Endodermal cell (in vitro differentiated cells): ENCODE measurements around the gene MN1. TPM values are rescaled to one million over a fixed set of nuclear protein-coding genes. Genes with fewer than 3 reads are reported as not detected.
A peak's percentile ranks its signal among the peaks of the same experiment; 100 is the strongest.

Source experiments
- DNase-seq: peaks from one replicate; pipeline ENCODE4 v3.0.0-alpha.2; 2017
- H3K27ac ChIP-seq: 2 replicates; pipeline ENCODE4 v1.5.1; 2013; ENCODE audit warnings: mild to moderate bottlenecking, low read depth, low read length, moderate library complexity
- H3K27me3 ChIP-seq: 2 replicates; pipeline ENCODE4 v1.6.1; 2013; ENCODE audit warnings: mild to moderate bottlenecking, low read length, moderate library complexity; ENCODE audit not compliant: insufficient read depth, control insufficient read depth, poor library complexity, severe bottlenecking
- H3K36me3 ChIP-seq: 2 replicates; pipeline ENCODE4 v1.7.0; 2013; ENCODE audit warnings: mild to moderate bottlenecking, low read length, moderate library complexity; ENCODE audit not compliant: control insufficient read depth, insufficient read depth
- H3K4me1 ChIP-seq: one replicate; pipeline ENCODE4 v1.7.0; 2013; ENCODE audit warnings: low read length; ENCODE audit not compliant: control insufficient read depth, insufficient read depth
- H3K4me3 ChIP-seq: 2 replicates; pipeline ENCODE4 v1.5.1; 2013; ENCODE audit warnings: mild to moderate bottlenecking, low read length, moderate library complexity
- H3K9ac ChIP-seq: 2 replicates; pipeline ENCODE4 v1.6.1; 2013; ENCODE audit warnings: mild to moderate bottlenecking, low read length, moderate library complexity; ENCODE audit not compliant: poor library complexity, severe bottlenecking; ENCODE audit errors: extremely low read depth
- H3K9me3 ChIP-seq: 2 replicates; pipeline ENCODE4 v1.6.1; 2013; ENCODE audit warnings: mild to moderate bottlenecking, low read length, moderate library complexity; ENCODE audit not compliant: control insufficient read depth
- H3K27ac Mint-ChIP-seq: 2 replicates; pipeline ENCODE4 v1.8.0; 2020; ENCODE audit warnings: mixed read lengths
- H3K27me3 Mint-ChIP-seq: 2 replicates; pipeline ENCODE4 v1.8.0; 2021; ENCODE audit warnings: mild to moderate bottlenecking, mixed read lengths; ENCODE audit not compliant: insufficient read depth
- H3K36me3 Mint-ChIP-seq: 2 replicates; pipeline ENCODE4 v1.8.0; 2020; ENCODE audit warnings: low read depth, mixed read lengths
- H3K4me1 Mint-ChIP-seq: 2 replicates; pipeline ENCODE4 v1.8.0; 2020; ENCODE audit warnings: mixed read lengths
- H3K4me3 Mint-ChIP-seq: 2 replicates; pipeline ENCODE4 v1.8.0; 2020; ENCODE audit warnings: mild to moderate bottlenecking, moderate library complexity, mixed read lengths
- H3K9me3 Mint-ChIP-seq: 2 replicates; pipeline ENCODE4 v1.8.0; 2020; ENCODE audit warnings: mild to moderate bottlenecking, mixed read lengths
- CTCF ChIP-seq: fragments of 200-600 bp; sonication (generic); conservative IDR thresholded peaks from 2 replicates; pipeline ENCODE4 v1.5.0; 2021; ENCODE audit warnings: antibody characterized with exemption, mild to moderate bottlenecking
- WGBS, 2 experiments: methylation state at CpG; one replicate each; pipeline versions ENCODE4 v1.1.5 to v1.1.7; 2013; ENCODE audit warnings: missing lambda C conversion rate in 2 of 2, mixed read lengths in 1 of 2; ENCODE audit not compliant: insufficient coverage in 1 of 2, insufficient read length in 1 of 2; 5-methylcytosine and 5-hydroxymethylcytosine counted together
- long read RNA-seq, 4 experiments: library from polyadenylated mRNA in 2 of 4; library from RNA in 1 of 4; library from capped mRNA in 1 of 4; stranded (forward) in 3 of 4; unstranded in 1 of 4; transcript quantifications; one replicate each; pipeline ENCODE4 v2.0.0, GENCODE V29; 2020 to 2021; ENCODE audit warnings: inconsistent platforms in 1 of 4
- polyA plus RNA-seq, 2 experiments: library from polyadenylated mRNA; stranded (reverse); fragments of 50-300 nt; gene quantifications; one replicate each; pipeline ENCODE4 v1.2.3, GENCODE V29; 2013
- total RNA-seq, 2 donors: library from RNA; stranded (reverse); fragmentation: NEBNext Ultra II Directional in 1 of 2; extraction: Animal tissue kit (Norgen Biotek cat#: 25700) in 1 of 2; gene quantifications; 2 replicates in 1 of 2; 3 replicates in 1 of 2; pipeline ENCODE4 v1.2.1, GENCODE V29; 2021

The MN1 gene
- total RNA-seq, result 10 to 100 TPM in 1 of 2 donors, 1 to 10 TPM in 1; 4.4 to 17.8 TPM
- 41.5 TPM for polyA plus RNA-seq (2013, experiment 1 of 2)
- 44.1 TPM for polyA plus RNA-seq (2013, experiment 2 of 2)
- long read RNA-seq, experiment 1, partial matches to known transcripts, result 0 of 2 reads
- long read RNA-seq, experiment 1, other reads (novel, unspliced or antisense), result 2 of 2 reads
- long read RNA-seq, experiment 2, full-length matches to known transcripts, result 1 of 1 reads
- long read RNA-seq, experiment 2, partial matches to known transcripts, result 0 of 1 reads
- long read RNA-seq, experiment 2, other reads (novel, unspliced or antisense), result 0 of 1 reads
- long read RNA-seq, experiment 3, partial matches to known transcripts, result 0 of 49 reads
- long read RNA-seq, experiment 3, other reads (novel, unspliced or antisense), result 49 of 49 reads
- long read RNA-seq, experiment 4, result 0 reads

DNA sequence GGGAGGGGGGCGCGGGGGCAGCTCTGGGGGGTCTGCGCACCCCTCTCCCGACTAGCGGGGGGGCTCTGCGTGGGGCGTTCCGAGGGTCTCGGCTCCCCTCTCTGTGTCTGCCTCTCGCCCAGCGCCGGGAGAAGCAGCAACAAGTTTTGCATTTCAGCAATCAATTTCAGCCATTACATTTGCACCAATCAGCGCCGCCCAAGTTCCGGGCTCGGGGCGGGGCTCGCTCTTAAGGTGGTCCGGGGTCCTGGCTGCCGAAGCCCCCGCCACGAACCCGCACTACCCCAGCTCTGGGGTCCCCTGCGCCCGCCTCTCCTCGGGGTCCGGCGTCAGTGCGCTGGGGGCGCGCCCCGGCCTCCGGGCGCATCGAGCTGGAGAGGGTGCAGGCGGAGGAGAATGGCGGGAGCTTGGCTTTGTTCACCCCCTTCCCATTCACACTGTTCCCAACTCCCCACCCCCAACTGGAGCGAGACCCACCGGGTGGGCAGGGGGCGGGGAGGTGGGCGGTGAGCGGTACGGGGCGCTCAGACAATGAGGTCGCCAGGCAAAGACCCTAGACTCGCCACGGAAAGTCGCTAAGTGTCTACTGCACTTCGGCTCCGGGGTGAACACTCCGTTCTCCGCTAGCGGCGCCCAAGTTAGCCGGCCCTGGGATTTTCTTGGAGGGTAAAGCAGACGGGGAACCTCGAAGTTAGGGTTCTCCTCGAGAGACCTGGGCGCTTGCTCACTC lies at the start of gene MN1:
TSS of gene MN1 (minus strand) at position 141 of the 730 bp plus-strand sequence. CDS start 1,213 bp downstream, outside the sequence.
- H3K27me3 Mint-ChIP-seq, result peaks cover 61% of the 10 kb centered on the region
- peak within 1 kb of the TSS; percentile 66 for H3K9ac ChIP-seq

DNA sequence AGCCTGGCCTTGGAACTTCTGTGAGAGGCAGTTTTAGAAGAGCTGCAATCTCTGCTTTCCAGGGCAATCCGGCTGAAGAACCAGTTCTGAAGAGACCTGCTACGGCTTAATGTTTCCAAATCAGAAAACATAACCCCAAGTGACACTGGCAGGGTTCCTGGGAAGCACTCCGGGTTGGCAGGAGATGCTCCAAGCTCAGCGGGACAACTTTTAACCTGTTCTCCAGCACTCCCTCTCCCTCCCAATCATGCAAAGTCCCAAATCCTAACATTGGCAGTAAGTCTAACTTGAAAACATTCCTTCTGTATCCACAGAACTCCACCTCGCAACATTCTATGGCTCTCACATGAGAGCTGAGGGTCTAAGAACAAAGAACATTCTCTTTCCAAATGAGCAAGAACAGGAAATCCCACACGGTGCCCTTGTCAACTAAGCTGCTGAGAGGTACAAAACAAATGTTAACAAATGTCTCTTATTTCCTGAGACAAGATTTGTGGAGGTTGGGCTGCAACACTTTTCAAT lies 48.5 kb upstream of the MN1 start:
- WGBS, 2 experiments, result 54 to 70% methylated on average over 4 to 6 of the region's 6 CpGs
- H3K9me3 ChIP-seq, result no peaks in the 10 kb centered on the region
- no peaks in the 10 kb centered on the region for H3K27me3 ChIP-seq
- H3K9ac ChIP-seq, result no peak overlapping the region
- no peak overlapping the region for H3K4me3 Mint-ChIP-seq
- no peaks in the 10 kb centered on the region for H3K27me3 Mint-ChIP-seq
- H3K4me1 Mint-ChIP-seq, result peaks cover 57% of the 10 kb centered on the region
- peak overlapping the region; percentile 50 for H3K27ac ChIP-seq
- peaks cover 33% of the 10 kb centered on the region for H3K4me1 ChIP-seq
- peaks cover 36% of the 10 kb centered on the region for H3K36me3 Mint-ChIP-seq
- TF ChIP-seq CTCF, result no peak
- H3K4me3 ChIP-seq, result no peak overlapping the region
- peaks cover 57% of the 10 kb centered on the region for H3K36me3 ChIP-seq
- DNase-seq, result no peak
- H3K9me3 Mint-ChIP-seq, result no peaks in the 10 kb centered on the region
- H3K27ac Mint-ChIP-seq, result peak overlapping the region; percentile 66

More for the DNA sequence above, at the start of gene MN1:
- peaks cover 64% of the 10 kb centered on the region for H3K27me3 ChIP-seq
- no peaks in the 10 kb centered on the region for H3K4me1 ChIP-seq
- 0 to 1% methylated on average over 12 to 59 of the region's 59 CpGs for WGBS, 2 experiments
- Mint-ChIP-seq H3K36me3 (peaks cover 2% of the 10 kb centered on the region), H3K4me1 (peaks cover 25% of the 10 kb centered on the region), H3K9me3 (no peaks in the 10 kb centered on the region), H3K27ac (peak within 1 kb of the TSS; percentile 92), H3K4me3 (peak within 1 kb of the TSS; percentile 67)
- no peaks in the 10 kb centered on the region for H3K36me3 ChIP-seq
- peak; percentile 90 for DNase-seq
- H3K9me3 ChIP-seq, result no peaks in the 10 kb centered on the region
- peak within 1 kb of the TSS; percentile 83 for H3K4me3 ChIP-seq
- H3K27ac ChIP-seq, result peak within 1 kb of the TSS; percentile 98
- TF ChIP-seq CTCF, result no peak

DNA sequence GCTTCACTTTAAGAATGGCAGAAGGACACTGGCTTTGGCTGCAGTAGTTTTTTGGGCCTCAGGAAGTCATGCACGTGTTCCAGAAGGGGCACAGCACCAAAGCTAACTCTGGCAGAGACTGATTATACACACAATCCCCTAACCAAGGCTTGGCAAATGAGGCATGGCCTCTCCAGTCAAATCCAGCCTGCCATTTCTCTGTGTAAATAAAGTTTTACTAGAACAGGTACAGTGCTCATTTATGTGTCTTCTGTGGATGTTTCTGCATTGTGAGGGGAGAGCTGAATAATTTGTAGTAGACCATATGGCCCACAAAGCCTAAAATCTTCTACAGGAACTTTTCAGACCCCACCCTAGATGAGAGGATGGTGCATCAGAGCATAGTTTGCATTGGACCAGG lies 46.4 kb upstream of the MN1 start:
- H3K9me3 ChIP-seq, result no peaks in the 10 kb centered on the region
- H3K9ac ChIP-seq, result no peak overlapping the region
- Mint-ChIP-seq H3K27ac (no peak overlapping the region), H3K27me3 (no peaks in the 10 kb centered on the region), H3K4me3 (no peak overlapping the region), H3K9me3 (no peaks in the 10 kb centered on the region), H3K36me3 (peaks cover 26% of the 10 kb centered on the region), H3K4me1 (peaks cover 42% of the 10 kb centered on the region)
- H3K27me3 ChIP-seq, result no peaks in the 10 kb centered on the region
- H3K4me3 ChIP-seq, result no peak overlapping the region
- H3K4me1 ChIP-seq, result peaks cover 30% of the 10 kb centered on the region
- peaks cover 41% of the 10 kb centered on the region for H3K36me3 ChIP-seq
- DNase-seq, result peak; percentile 31
- H3K27ac ChIP-seq, result no peak overlapping the region
- WGBS, 2 experiments, result 96 to 100% methylated on average over 1 of the region's 1 CpG
- no peak for TF ChIP-seq CTCF
